NCI-H146 (cell line): Measurements from ENCODE around the gene ADAMTS2.
"Not testable (repeated sequence)": the region's sequence is repeated elsewhere in the genome, so short reads cannot be mapped to it uniquely, and the experiment has no call there.

ENCODE experiments used
- DNase-seq: peaks from one replicate; lab custom pipeline; 2025; lab: John Stamatoyannopoulos, UW

Gene ADAMTS2

DNA sequence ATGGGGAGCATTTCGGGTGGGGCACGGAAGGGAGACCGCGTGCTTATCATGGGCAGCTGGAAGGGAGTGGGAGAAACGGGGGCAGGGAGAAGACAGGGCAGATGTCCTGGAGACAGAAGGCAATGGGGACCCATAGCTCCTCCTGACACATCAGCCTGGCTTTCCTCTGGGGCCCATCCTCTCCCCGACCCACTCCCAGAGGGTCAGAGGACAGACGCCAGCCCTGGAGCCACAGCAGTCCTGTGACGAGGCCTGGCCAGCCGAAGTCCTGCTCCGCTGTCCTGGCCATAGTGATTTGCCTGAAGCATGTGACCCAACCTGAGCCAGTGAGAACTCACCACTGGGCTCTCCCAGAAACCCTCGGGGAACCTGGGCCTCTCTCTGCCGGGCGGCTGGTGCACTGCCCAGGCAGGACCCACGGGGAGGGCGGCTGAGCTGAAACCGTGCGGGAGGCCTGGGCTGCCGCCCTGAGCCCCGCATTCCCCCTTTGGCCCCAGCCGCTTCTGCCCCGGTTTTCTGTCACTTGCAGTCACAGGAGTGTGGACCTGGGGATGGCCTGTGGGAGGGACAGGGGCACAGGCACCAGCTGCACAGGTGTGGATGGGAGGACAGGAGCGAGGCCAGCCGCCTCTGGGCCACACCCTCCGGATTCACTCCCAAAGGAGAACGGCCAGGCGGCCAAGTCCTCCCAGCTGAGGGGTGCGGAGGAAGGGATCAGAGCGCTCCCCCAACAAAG is 19.8 kb downstream of the ADAMTS2 start:
- no peak for DNase-seq

DNA sequence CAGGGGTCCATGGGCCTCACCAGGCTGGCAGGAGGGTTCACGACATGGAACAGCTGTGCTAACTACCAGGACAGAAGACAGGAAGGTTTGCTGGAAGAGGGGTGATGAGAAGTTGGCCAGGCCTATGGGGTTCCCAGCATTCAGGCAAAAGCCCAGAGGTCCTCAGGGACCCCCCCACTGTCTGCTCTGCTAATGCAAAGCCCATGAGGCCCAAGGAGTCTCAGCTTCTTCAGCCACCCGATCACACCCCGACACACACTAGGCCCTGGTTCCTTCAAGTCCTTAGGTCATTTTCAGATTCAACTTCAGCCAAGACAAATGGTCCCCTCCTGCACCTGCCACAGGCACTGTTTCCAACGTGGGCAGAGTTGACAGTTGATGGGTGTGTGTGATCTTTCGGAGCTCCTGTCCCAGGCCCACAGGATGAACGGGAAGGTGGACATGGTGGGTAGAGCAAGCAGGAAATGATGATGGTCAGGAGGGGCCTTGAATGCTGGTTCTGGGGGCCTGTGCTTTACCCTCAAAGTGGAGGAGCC is 20.4 kb downstream of the ADAMTS2 start:
- no peak for DNase-seq

DNA sequence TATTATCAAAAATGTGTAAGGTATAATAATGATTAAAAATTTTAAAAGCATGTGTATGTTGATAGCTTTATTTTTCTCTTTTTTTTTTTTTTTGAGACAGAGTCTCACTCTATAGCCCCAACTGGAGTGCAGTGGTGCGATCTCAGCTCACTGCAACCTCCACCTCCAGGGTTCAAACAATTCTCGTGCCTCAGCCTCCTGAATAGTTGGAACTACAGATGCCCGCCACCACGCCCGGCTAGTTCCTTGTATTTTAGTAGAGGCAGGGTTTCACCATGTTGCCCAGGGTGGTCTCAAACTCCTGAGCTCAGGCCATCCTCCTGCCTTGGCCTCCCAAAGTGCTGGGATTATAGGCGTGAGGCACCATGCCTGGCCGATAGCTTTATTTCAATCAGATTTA is 20.9 kb downstream of the ADAMTS2 start:
- DNase-seq: not testable (repeated sequence)

DNA sequence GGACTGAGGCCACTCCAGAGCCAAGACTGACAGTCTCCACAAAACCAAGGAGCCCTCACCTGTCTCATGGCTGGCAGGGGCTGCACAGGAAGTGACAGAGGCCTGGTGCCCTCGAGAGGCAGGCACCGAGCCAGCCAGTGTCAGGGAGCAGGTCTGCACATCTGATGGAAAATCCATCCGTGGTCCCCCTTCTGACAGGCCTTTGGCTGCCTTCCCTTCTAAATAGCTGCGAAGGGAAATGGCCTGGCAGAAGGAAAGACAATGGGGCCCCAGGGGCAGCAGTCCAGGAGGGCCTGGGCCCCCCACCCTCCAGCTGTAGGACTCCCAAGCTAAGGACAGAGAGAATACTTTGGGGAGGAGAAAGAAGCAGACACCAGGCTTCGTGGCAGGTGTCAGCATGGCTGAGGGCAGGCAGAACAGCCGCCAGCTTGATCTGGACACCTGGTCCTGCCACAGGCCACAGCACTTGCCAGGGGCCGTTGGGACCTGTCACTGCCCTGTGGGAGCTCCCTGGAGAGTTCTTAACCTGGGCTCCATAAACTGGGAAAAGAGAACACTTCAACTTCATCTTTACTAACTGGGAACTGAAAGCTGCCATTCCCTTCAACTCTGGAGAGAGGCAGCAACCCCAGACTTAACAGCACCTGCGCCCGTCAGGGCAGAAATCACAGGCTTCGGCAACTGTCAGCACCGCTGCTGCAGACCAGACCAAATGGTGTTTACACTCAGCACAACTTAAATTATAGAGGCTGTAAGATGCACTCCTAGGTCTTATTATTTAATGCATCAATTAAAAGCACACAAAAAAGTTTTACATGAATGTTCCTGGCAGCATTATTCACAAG is 22.0 kb downstream of the ADAMTS2 start:
- no peak for DNase-seq

DNA sequence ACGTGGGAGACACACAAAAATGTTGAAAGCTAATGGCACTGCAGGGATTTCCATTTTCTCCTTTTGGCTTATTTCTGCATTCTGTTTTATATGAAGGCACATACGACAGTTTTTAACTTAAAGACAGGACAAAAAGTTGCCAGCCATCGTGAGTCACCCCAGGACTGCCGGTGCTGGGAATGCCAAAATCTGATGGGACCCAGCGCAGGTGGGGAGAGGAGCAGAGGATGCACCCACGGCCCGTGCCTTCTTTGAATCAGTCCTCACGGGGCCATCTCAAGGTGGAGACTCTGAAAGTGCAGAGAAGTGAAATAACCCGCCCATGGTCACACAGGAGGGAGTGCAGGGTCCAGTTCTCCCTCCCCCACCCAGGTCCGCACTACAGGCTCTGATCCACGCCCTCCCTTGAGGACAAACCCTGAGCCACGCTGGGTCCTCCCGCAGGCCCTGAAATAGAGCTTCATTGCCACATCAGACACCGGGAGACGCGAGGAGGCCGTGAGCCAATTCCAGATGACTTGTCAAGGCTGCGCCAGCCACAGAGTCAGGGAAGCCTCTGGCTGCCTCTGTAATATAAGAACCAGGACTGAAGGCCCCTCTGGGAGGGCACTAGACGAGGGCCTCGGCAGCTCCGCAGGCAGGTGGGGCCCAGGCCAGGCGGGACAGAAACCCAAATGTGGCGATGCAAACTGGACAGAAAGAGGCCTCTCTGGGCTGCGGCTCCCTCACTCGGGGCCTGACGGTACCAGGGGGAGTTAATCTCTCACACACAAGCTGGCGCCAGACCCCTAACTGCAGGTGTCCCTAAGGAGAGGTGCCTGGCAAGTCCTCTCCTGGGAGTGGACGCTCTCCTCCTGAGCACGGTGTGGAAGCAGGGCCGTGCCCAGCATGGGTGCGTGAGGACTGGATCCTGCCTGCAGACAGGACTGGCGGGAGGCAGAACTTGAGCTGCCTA is 22.9 kb downstream of the ADAMTS2 start:
- DNase-seq: no peak

DNA sequence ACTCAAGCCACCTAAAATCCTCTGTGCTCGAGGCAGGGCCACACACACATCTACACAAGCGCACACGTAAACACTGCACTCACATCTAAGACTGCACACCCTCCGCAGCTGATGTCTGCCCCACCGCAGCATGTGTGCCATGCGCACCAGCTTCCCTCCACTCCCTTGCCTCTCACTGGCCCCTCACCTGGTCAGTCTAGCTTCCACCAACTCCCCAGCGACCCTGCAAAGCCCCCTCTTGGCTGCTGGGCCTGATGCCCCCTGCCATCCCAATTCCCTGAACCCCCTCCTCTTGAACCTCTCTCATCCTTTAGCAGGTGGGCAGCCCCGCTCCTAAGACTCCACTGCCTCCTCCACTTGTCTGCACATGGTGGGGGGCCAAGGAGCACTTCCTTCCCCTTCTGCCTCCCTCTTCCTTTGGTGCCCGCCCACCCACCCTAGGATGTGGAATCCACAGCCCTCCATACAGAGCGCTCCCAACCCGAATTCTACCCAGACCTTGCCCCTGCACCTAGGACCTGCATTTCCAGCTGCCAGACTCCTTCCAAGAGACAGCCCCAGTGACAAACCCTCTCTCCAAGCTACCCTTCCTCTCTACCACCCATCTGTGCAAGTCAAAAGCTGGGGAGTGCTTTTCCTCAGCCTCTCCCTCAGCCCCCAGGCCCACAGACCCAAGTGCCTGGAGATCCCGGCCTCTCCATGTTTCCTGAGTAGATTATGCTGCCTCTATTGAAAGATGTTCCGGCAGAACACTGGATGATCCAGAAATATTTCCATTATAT is 23.9 kb downstream of the ADAMTS2 start:
- no peak for DNase-seq

DNA sequence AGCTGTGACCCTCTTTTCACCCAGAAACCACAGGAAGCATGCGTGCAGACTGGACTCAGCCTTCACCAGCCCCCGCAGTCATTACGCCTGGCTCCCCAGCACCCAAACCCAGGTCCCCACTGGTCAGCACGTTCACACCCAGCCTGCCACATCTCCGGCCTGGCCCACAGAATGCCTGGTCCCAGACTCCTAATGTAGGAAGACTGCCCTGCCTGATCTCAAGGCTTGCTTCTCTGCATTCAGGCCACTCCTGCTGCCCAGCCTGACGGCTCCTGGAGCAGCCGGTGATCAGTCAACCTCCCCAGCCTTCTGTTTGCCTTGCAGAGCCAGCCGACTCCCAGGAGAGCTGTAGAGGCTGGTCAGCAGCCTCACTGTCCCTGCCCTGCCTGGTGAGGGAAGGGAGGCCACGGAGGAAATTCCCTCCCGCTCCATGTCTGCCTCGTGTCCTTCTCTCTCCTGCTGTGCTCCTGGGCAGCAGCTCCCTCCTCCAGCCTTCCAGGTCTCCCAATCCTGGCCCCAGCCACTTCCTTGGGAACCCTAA is 25.4 kb downstream of the ADAMTS2 start:
- no peak for DNase-seq

DNA sequence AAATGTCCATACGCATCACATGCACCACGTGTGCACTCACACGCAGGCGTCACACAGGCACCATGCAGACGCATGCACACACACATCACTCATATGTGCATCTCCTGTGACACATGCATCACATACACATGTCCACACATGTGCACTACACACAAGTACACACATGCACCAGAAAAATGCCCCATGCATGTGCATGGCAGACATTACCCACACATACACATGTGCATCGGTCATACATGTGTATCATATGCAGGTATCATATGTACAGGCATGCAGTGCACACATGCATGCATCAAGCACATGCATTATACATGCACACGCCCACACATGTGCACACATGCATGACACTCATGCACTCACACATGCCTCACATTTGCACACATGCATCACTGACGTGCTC is 26.1 kb downstream of the ADAMTS2 start:
- DNase-seq: no peak

DNA sequence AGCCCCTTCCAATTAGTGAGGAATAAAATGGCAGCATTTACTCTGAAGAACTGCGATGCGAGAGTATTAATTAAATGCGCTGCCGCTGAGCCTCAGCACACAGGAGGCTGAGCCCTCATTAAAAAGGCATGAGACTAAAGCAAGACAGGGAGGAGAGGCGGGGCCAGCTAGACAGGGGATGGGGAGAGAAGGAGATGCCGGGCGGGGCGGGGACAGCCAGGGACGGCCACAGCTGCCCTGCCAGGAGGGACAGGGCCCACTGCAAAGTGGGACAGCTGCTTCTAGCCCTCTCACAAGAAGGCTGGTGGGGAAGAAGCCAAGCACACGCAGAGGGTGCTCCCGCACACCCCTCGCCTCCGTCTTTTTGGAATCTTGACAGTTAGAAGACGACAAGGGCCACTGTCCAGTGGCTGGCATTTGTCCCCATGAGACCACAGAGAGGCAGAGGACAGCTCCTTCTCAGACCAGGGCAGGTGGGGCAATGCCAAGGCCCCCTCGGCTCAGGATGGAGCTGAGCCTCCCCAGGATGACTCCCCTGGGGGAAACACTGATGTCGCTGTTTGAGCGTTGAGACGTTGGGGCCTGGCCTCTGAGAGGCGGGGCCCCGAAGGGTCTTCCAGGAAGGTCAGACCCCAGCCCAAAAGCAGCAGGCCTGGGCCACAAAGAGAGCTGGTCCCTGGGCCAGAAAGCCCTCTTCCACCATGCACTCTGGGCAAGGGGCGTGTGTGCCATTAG is 26.9 kb downstream of the ADAMTS2 start:
- no peak for DNase-seq

DNA sequence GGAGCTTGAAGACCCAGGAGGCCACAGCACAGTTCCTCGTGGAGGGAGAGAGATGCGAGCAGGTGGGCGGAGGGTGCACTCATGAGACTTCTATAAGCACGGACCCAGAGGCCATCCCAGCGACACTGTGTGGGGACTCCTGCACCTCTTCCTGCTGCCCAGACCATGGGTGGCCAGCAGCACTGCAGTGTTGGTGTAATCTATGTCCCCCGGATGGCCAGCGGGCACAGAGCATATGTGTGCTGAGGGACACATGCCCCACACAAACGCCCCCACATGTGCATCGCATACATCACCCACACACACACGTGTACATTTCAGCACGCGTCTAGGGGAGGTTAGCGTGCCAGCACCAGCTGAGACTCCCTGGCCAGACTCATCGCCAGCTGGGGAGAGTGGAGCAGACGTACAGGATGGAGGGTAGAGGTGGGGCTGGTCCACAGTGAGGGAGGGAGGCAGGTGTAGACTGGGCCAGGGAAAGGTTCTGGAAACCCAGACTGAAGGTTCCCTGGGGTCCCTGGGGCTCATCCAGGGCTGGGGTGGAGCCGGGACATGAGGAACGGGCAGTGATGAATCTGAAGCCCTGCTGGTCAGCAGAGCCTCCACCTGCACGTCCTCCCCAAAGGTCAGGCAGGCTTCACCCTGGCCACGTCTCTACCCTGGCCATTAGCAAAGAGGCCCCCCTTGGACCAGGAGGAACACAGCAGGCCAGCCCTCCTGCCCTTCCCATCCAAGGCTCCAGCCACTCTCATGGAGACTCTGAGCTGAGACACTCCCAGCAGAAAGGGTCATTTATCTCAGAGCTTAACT is 27.6 kb downstream of the ADAMTS2 start:
- DNase-seq: no peak

DNA sequence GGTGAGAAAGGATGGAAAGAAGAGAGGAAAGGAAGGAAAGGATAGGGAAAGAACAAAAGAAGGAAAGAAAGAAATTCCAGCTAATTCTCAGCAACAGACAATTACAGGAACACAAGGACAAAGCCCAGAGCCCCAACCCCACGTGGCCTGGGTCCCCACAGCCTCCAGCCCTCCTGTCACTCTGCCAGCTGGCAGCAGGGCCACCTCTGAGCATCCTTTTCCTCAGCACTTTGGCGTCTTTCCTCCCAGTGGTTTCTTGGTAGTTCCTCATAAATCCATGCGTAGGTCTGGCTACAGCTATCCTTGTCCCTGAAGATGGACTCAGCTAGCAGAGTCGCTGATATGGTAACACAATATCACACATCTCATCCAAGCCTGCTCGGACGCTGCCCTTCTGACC is 28.3 kb downstream of the ADAMTS2 start:
- DNase-seq: no peak

DNA sequence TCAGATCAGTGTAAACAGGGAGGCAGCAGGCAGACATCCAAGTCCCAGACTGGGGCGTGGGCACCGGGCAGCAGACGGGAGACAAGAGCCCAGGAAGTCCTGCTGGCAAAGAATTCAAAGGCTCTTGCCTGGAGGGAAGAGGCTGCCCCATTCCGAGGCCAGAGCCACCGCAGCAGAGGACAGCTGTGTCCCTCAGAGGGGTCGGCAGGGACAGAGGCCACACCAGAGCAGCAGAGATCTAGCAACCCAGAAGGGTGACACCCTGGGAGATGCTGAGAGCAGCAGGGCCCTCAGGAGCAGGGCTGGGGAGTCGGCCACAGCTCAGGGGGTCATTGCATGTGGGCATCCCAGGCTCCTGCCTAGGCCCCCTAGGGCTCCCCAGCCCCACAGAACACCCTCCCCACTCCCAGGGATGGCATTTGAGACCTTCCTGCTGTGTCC is 29.1 kb downstream of the ADAMTS2 start:
- DNase-seq: no peak

DNA sequence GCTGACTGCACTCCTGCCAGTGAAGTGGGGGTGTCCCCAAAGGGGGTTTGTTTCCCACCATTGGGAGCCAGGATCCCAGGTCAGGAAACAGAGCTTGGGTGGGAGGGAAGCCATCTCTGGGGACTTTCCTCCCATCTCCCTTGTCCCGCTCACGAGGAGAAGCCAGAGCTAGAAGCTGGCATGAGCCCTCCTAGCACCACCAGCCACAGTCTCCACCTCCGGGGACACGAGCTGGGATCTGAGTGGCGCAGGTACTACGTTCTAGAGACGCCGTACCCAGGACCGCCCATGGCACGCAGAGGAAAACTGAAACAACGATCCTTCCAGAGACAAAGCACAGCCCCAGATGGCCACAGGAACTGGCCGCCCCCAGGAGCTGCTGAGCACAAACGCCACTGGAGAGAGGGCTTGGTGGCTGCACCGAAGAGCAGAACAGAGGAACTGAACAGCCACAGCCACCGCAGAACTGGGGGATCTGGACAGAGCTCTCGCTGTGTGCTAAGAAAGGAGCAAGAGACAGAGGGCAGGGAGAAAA is 29.8 kb downstream of the ADAMTS2 start:
- DNase-seq: no peak

DNA sequence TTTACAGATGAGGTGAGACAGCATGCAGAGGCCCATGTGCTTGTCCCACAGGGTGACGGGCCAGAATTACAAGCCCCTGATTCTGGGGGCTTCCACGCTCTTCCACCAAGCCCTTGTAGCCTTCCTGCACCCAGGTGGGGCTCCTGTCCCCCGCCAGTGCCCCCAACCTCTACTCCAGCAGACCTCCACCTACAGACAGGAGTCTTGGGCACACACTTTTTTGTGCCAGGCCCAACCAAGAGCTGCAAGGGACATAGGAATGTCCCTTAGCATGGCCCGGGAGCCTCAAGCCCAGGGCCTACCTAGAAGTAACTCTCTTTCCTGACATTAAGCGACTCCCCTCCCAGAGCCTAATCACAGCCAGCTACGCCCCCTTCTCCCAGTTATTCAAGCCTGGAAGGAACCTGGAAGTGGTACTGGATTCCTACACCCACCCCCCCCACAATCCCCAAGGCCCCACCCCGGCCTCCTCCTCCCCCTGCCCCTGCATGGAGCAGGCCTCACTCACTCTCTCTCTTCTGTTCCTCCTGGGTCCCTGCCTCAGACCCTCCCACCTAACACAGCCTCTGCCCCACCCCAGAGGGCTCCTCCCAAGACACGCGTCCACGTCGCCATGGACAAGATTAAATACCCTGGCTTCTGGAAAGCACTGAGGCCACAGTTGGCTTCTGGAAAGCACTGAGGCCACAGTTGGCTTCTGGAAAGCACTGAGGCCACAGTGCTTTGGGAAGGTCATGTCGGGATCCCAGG is 30.5 kb downstream of the ADAMTS2 start:
- DNase-seq: no peak

DNA sequence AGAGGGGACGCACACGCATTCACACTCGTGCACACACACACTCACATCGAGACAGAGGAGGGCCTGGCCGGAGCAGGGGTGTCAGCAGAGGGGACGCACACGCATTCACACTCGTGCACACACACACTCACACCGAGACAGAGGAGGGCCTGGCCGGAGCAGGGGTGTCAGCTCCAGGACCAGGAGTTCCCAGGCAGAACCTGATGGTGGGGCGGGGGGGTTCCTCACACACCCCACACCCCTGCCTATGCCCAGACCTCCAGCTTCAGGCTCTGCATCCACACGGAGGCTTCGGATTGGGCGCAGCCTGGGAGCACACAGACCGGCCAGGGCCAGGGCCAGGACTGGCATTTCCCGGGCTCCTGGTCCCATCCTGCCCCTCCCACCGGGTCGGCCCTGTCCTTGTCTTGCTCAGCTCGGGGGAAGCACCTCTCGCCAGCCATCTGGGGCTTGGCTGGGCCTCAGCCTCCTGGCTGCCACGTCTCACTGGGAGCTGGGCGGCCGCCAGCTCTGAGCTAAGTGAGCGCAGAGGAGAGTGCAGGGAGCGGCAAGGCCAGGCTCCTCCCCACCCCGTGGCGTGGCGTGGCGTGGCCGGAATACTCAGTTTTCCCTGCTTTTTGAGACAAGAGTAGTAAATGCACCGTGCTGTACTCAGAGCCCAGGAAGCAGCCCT is 31.3 kb downstream of the ADAMTS2 start:
- no peak for DNase-seq

DNA sequence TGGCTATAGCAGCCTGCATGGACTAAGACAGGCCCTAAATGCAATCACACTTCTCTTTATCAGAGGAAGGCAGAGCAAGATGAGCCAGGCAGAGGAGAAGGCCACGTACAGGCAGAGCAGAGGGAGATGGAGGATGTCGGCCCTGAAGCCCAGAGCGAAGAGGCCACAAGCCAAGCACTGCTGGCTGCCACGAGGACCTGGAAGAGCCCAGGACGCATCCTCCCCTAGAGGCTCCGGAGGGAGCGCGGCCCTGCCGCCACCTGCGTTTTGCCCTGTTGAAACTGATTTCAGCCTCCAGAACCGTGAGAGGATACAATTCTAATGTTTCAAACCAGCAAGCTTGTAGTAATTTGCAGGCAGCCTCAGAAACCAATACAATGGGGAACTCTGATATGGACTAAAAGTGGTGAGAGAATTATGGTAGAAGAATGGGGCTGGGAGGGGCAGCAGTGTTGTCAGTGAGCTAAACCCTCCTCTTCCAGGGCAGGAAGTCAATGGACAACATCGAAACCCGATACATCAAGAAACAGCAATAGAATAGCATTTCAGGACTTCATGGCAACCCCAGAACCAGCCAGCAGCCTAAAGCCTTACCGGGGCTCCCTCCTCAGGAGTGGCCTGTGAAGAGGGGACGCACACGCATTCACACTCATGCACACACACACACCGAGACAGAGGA is 32.6 kb downstream of the ADAMTS2 start:
- DNase-seq: no peak

DNA sequence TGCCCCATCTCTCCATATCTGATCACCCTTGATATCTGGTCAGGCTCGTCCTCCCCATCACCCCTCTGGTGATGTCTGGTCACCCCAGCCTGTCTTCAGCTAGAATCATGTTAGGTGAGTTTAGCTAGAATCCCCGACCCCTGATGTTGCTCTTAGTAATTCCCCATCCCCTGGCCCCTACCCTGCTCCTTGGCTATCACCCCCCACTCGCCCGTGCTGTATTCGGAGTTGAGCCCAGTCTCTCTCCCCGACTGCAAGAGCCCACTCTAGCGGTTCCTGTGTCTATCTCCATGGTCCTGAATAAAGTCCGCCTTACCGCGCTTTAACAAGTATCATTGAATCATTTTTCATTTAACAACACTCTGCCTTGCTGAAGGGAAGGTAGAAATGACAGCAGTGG is 33.7 kb downstream of the ADAMTS2 start:
- DNase-seq: no peak
